Skeletal muscle cell (primary cell): ENCODE results near the gene LGR6.
A peak's percentile ranks its signal among the peaks of the same experiment; 100 is the strongest.

Source experiments
- DNase-seq: peaks from one replicate; pipeline ENCODE4 v3.0.0-alpha.2; 2010; ENCODE audit warnings: low read depth
- H3K4me3 ChIP-seq: 2 replicates; pipeline ENCODE4 v1.5.1; 2011; ENCODE audit warnings: low read depth, mild to moderate bottlenecking, control low read depth, low read length, moderate library complexity

The LGR6 gene

GRCh38 chr1:202276920-202277319 lies 83.3 kb downstream of the LGR6 start:
- H3K4me3 ChIP-seq = no peak overlapping the region
- DNase-seq = no peak

GRCh38 chr1:202278751-202279150 lies 85.2 kb downstream of the LGR6 start:
- H3K4me3 ChIP-seq = no peak overlapping the region

GRCh38 chr1:202279806-202280205 lies 86.2 kb downstream of the LGR6 start:
- no peak overlapping the region for H3K4me3 ChIP-seq
- DNase-seq = no peak

More at GRCh38 chr1:202278751-202279150, 85.2 kb downstream of the LGR6 start:
- DNase-seq = no peak

- no peak overlapping the region for H3K4me3 ChIP-seq
- DNase-seq = no peak
Measured at GRCh38 chr1:202280595-202280994, 87.0 kb downstream of the LGR6 start.

- no peak for DNase-seq
- no peak overlapping the region for H3K4me3 ChIP-seq
Measured at GRCh38 chr1:202281316-202282024, 87.9 kb downstream of the LGR6 start.

GRCh38 chr1:202282025-202282371 lies 88.4 kb downstream of the LGR6 start:
- no peak for DNase-seq
- no peak overlapping the region for H3K4me3 ChIP-seq

- no peak for DNase-seq
- H3K4me3 ChIP-seq = no peak overlapping the region
Measured at GRCh38 chr1:202282596-202283283, 89.1 kb downstream of the LGR6 start.

- peak; percentile 90 for DNase-seq
Measured at GRCh38 chr1:202283379-202283844, 89.8 kb downstream of the LGR6 start.

GRCh38 chr1:202283991-202284390 lies 90.4 kb downstream of the LGR6 start:
- no peak overlapping the region for H3K4me3 ChIP-seq
- DNase-seq = no peak

More at GRCh38 chr1:202283379-202283844, 89.8 kb downstream of the LGR6 start:
- H3K4me3 ChIP-seq = no peak overlapping the region

- DNase-seq = no peak
- H3K4me3 ChIP-seq = no peak overlapping the region
Measured at GRCh38 chr1:202285908-202286307, 92.3 kb downstream of the LGR6 start.

- no peak for DNase-seq
- H3K4me3 ChIP-seq = no peak overlapping the region
Measured at GRCh38 chr1:202286622-202287097, 93.1 kb downstream of the LGR6 start.

- no peak for DNase-seq
- H3K4me3 ChIP-seq = no peak overlapping the region
Measured at GRCh38 chr1:202287196-202287595, 93.6 kb downstream of the LGR6 start.

- DNase-seq = no peak
- H3K4me3 ChIP-seq = no peak overlapping the region
Measured at GRCh38 chr1:202288177-202288576, 94.6 kb downstream of the LGR6 start.

- no peak for DNase-seq
Measured at GRCh38 chr1:202289009-202289408, 95.4 kb downstream of the LGR6 start.

GRCh38 chr1:202291001-202291400 lies 97.4 kb downstream of the LGR6 start:
- H3K4me3 ChIP-seq = no peak overlapping the region
- DNase-seq = no peak

More at GRCh38 chr1:202289009-202289408, 95.4 kb downstream of the LGR6 start:
- H3K4me3 ChIP-seq = no peak overlapping the region

GRCh38 chr1:202291961-202292712 lies 98.5 kb downstream of the LGR6 start:
- H3K4me3 ChIP-seq = no peak overlapping the region
- DNase-seq = no peak

GRCh38 chr1:202292773-202293172 lies 99.2 kb downstream of the LGR6 start:
- no peak for DNase-seq
- H3K4me3 ChIP-seq = no peak overlapping the region

GRCh38 chr1:202293569-202293968 lies 100.0 kb downstream of the LGR6 start:
- H3K4me3 ChIP-seq = no peak overlapping the region
- no peak for DNase-seq

- H3K4me3 ChIP-seq = no peak overlapping the region
- no peak for DNase-seq
Measured at GRCh38 chr1:202302166-202302565, 108.6 kb downstream of the LGR6 start.

GRCh38 chr1:202304375-202304774 lies 110.8 kb downstream of the LGR6 start:
- DNase-seq = no peak
- no peak overlapping the region for H3K4me3 ChIP-seq
